Fibroblast of lung (primary cell): ENCODE results near the gene LRTM1.
A peak's percentile ranks its signal among the peaks of the same experiment; 100 is the strongest.

Experiments used
- CTCF ChIP-seq, 2 donors: IDR thresholded peaks in 1 of 2; conservative IDR thresholded peaks in 1 of 2; 1 replicate in 1 of 2; 2 replicates in 1 of 2; pipeline ENCODE4 v1.5.1; 2011 to 2012; ENCODE audit warnings: low read length in 2 of 2, control low read depth in 1 of 2, inconsistent platforms in 1 of 2, low read depth in 1 of 2, mild to moderate bottlenecking in 1 of 2
- EZH2 ChIP-seq: IDR thresholded peaks from 2 replicates; pipeline ENCODE4 v1.5.1; 2012; ENCODE audit warnings: low read length, control low read depth, mild to moderate bottlenecking; ENCODE audit errors: missing control alignments

DNA sequence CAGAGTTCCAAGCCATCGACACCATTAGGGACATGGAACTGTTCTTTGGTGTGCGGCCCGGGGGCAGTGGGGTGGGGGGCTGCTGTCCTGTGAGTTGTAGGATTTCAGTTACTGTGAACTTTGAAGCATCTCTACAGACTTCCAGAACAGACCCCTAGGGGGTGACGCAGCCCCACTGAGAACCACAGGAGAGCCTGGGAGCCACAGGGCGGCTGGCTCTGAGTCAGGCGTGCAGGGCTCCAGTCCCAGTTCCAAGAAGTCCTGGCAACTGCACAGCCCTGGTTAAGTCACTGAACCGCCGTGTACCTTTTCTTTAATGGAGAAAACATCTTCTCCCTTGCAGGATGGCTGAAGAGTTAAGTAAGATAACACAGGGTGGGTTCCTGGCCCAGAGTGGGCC is 23.5 kb upstream of the LRTM1 start:
- TF ChIP-seq CTCF (conservative IDR thresholded peaks at IDR 0.05 in 1 of 2, IDR thresholded peaks at IDR 0.05 in 1 of 2; ENCODE audit: low read depth in 1 of 2, low read length in 2 of 2) (peak; percentile 79 to 85), EZH2 (no peak)
